GM21526 (cell line): ENCODE results near the gene PRR15L.

Experiments
- ATAC-seq: cut with Tn5 transposase; IDR thresholded peaks from one replicate; pipeline ENCODE4 v1.9.1; 2021; ENCODE audit warnings: moderate library complexity; ENCODE audit not compliant: unreplicated experiment, low FRiP score

Gene PRR15L

GRCh38 chr17:47962901-47963300 lies 5.2 kb upstream of the PRR15L start:
- ATAC-seq, result no peak

- ATAC-seq, result no peak
These were observed 3.7 kb upstream of the PRR15L start for GRCh38 chr17:47961406-47961805.

GRCh38 chr17:47959825-47960655 lies 2.4 kb upstream of the PRR15L start:
- ATAC-seq, result no peak

GRCh38 chr17:47956791-47957590 lies 692 bp downstream of the PRR15L start:
- no peak for ATAC-seq

GRCh38 chr17:47955497-47956461 lies 1.9 kb downstream of the PRR15L start:
- no peak for ATAC-seq

GRCh38 chr17:47953909-47954308 lies 3.8 kb downstream of the PRR15L start:
- ATAC-seq, result no peak

GRCh38 chr17:47952171-47953021 lies 5.3 kb downstream of the PRR15L start:
- ATAC-seq, result no peak

GRCh38 chr17:47950448-47950847 lies 7.2 kb downstream of the PRR15L start:
- ATAC-seq, result no peak

- ATAC-seq, result no peak
These were observed 7.7 kb downstream of the PRR15L start for GRCh38 chr17:47949946-47950345.

- no peak for ATAC-seq
These were observed 8.4 kb downstream of the PRR15L start for GRCh38 chr17:47949197-47949759.

GRCh38 chr17:47948706-47949196 lies 8.9 kb downstream of the PRR15L start:
- no peak for ATAC-seq

GRCh38 chr17:47946929-47947397 lies 10.7 kb downstream of the PRR15L start:
- ATAC-seq, result no peak

GRCh38 chr17:47946516-47946915 lies 11.2 kb downstream of the PRR15L start:
- ATAC-seq, result no peak

GRCh38 chr17:47945529-47946508 lies 11.9 kb downstream of the PRR15L start:
- no peak for ATAC-seq

GRCh38 chr17:47945080-47945479 lies 12.6 kb downstream of the PRR15L start:
- no peak for ATAC-seq

GRCh38 chr17:47942568-47942967 lies 15.1 kb downstream of the PRR15L start:
- no peak for ATAC-seq

- no peak for ATAC-seq
These were observed 15.6 kb downstream of the PRR15L start for GRCh38 chr17:47942096-47942510.
